Heart left ventricle (tissue), 13 donors: ENCODE results near the gene MADCAM1.

Experiments
- CTCF ChIP-seq, 12 donors: fragments of 200-600 bp; sonication (generic) in 4 of 12; IDR thresholded peaks; one replicate each; pipeline versions ENCODE4 v1.5.0 to v1.8.0; 2018 to 2022; ENCODE audit warnings: antibody characterized with exemption in 12 of 12, mild to moderate bottlenecking in 5 of 12
- POLR2A ChIP-seq, 2 donors: fragments of 450-650 bp; IDR thresholded peaks; one replicate each; pipeline ENCODE4 v1.6.1; 2017; ENCODE audit warnings: antibody characterized with exemption in 2 of 2, mild to moderate bottlenecking in 2 of 2, moderate library complexity in 2 of 2
- donor health status: ischemic (EF 13 %, LVEDD 7.1; RV severe dilation, severe dysfunction).
- donor health status: DM: no; HTN: yes; CAD: no.
- donor health status: DM: no; HTN: no; CAD: no.
- donor health status: ischemic (EF 25% LVEDD 6.9; RV normal size, moderate dysfunction).
- donor health status: ischemic (EF 25% LVEDD 5.7; RV mildly dilated, moderate dysfunction).
- donor health status: ischemic (EF 35%, LVEDD 5.7; RV mildly dilated, moderate dysfunction).
- donor health status: nonischemic (EF 11% LVEDD 7.7; RV severe dilation, severe dysfunction).
- donor health status: DM: yes; HTN: yes; CAD: no.
- donor health status: PGD.
- donor health status: ischemic (EF 29% LVEDD 5.4; RV normal size, mild dysfunction).
- donor health status: nonischemic (EF 23%, LVEDD 6.1; RV moderate dilation, normal function).

- no peak for TF ChIP-seq CTCF (IDR thresholded peaks at IDR 0.05)
- no peak for TF ChIP-seq POLR2A (IDR thresholded peaks at IDR 0.05)
Observed at GRCh38 chr19:543910-544608, 47.8 kb downstream of the MADCAM1 start, which contains the start of gene GZMM.
